H1 (cell line): Measurements from ENCODE around the gene TCF4. TPM values are rescaled to one million over a fixed set of nuclear protein-coding genes. Genes with fewer than 3 reads are reported as not detected.

Experiments
- BCL11A ChIP-seq, 2 experiments: IDR thresholded peaks; one replicate each; pipeline ENCODE4 v1.6.1; 2011; ENCODE audit warnings: low read depth in 2 of 2, low read length in 2 of 2, mild to moderate bottlenecking in 2 of 2
- KDM4A ChIP-seq: IDR thresholded peaks from one replicate; pipeline ENCODE4 v1.7.1; 2012; ENCODE audit warnings: low read depth, mild to moderate bottlenecking, moderate library complexity, low read length, inconsistent platforms; ENCODE audit not compliant: severe bottlenecking
- RNF2 ChIP-seq: fragments of 200-900, 300-1000 bp; sonication (generic); IDR thresholded peaks from 2 replicates; pipeline ENCODE4 v1.7.1; 2016; ENCODE audit warnings: borderline replicate concordance, low read depth, mild to moderate bottlenecking, antibody characterized with exemption, low read length; ENCODE audit not compliant: poor library complexity, severe bottlenecking; ENCODE audit errors: missing control alignments
- USF2 ChIP-seq: IDR thresholded peaks from 2 replicates; pipeline ENCODE4 v1.6.1; 2011; ENCODE audit warnings: low read length, improper control_type of control experiment
- polyA plus RNA-seq, 7 experiments: library from polyadenylated mRNA; depleted of rRNA in 3 of 7; stranded (reverse) in 5 of 7; unstranded in 2 of 7; fragments of >200 nt in 5 of 7; fragments of 200-250 nt in 2 of 7; gene quantifications; 1 replicate in 5 of 7; 2 replicates in 1 of 7; 4 replicates in 1 of 7; pipeline versions ENCODE4 v1.2.1 to v1.2.3, GENCODE V29; 2011 to 2013; ENCODE audit warnings: missing spikeins in 2 of 7, mixed read lengths in 2 of 7
- total RNA-seq: library from RNA; stranded (reverse); fragmentation: NEBNext Ultra II Directional; extraction: Animal tissue kit (Norgen Biotek cat#: 25700); gene quantifications from 2 replicates; pipeline ENCODE4 v1.2.1, GENCODE V29; 2021

The TCF4 gene
- total and polyA plus RNA-seq, 2 of the 8 experiments (the other 6 are each of a cell fraction or from before 2014, with no cell fraction given), result 59.3 to 118 TPM

- TF ChIP-seq USF2, result no peak
- TF ChIP-seq RNF2, result no peak
- TF ChIP-seq KDM4A, result no peak
- no peak for TF ChIP-seq BCL11A (IDR thresholded peaks at IDR 0.05; ENCODE audit: low read depth in 2 of 2, low read length in 2 of 2)
- TF ChIP-seq, all 59 proteins: peak for 0
Observed at GRCh38 chr18:55442561-55442960, 145.4 kb downstream of the TCF4 start (continued).
